Hematopoietic multipotent progenitor cell treated with erythropoietin and hydrocortisone succinate and interleukin-3 and kit ligand, for 17 days (in vitro differentiated cells): ENCODE results near the gene LEFTY1.
"Not testable (repeated sequence)": the region's sequence is repeated elsewhere in the genome, so short reads cannot be mapped to it uniquely, and the experiment has no call there.

ENCODE experiments used
- DNase-seq: peaks from one replicate; pipeline ENCODE4 v3.0.0-alpha.2; 2015; ENCODE audit warnings: low spot score

LEFTY1 gene

GRCh38 chr1:225887554-225888288, 1.2 kb downstream of the LEFTY1 start:
- DNase-seq, result not testable (repeated sequence)

GRCh38 chr1:225887030-225887314, 2.0 kb downstream of the LEFTY1 start:
- DNase-seq, result no peak

- DNase-seq, result no peak
Measured at GRCh38 chr1:225886159-225887029, 2.6 kb downstream of the LEFTY1 start.

GRCh38 chr1:225885336-225885735, 3.6 kb downstream of the LEFTY1 start:
- no peak for DNase-seq

GRCh38 chr1:225883616-225884265, 5.2 kb downstream of the LEFTY1 start:
- no peak for DNase-seq

GRCh38 chr1:225882694-225883615, 6.0 kb downstream of the LEFTY1 start:
- no peak for DNase-seq

GRCh38 chr1:225881959-225882693, 6.8 kb downstream of the LEFTY1 start, which contains the start of gene TMEM63A:
TSS of gene TMEM63A (minus strand) at chr1:225882380. CDS start at chr1:225877580, 4,800 bp downstream.
- peak; percentile 74 for DNase-seq

GRCh38 chr1:225881081-225881958, 7.6 kb downstream of the LEFTY1 start:
- DNase-seq, result no peak

- DNase-seq, result no peak
Measured at GRCh38 chr1:225880636-225881035, 8.3 kb downstream of the LEFTY1 start.

- DNase-seq, result no peak
Measured at GRCh38 chr1:225880222-225880588, 8.7 kb downstream of the LEFTY1 start.

- peak; percentile 24 for DNase-seq
Measured at GRCh38 chr1:225879521-225880221, 9.3 kb downstream of the LEFTY1 start.

- DNase-seq, result no peak
Measured at GRCh38 chr1:225878282-225878681, 10.7 kb downstream of the LEFTY1 start.

GRCh38 chr1:225877580-225877979, 11.4 kb downstream of the LEFTY1 start:
- DNase-seq, result peak; percentile 36

GRCh38 chr1:225876900-225877510, 11.9 kb downstream of the LEFTY1 start:
- DNase-seq, result no peak

- DNase-seq, result no peak
Measured at GRCh38 chr1:225875044-225875815, 13.7 kb downstream of the LEFTY1 start.

- DNase-seq, result no peak
Measured at GRCh38 chr1:225874431-225874830, 14.5 kb downstream of the LEFTY1 start.

- DNase-seq, result no peak
Measured at GRCh38 chr1:225873281-225873850, 15.6 kb downstream of the LEFTY1 start.

- DNase-seq, result no peak
Measured at GRCh38 chr1:225872075-225872430, 16.9 kb downstream of the LEFTY1 start.
